GM06990 (cell line): ENCODE results near the gene FUBP1.

ENCODE experiments used
- DNase-seq: peaks from one replicate; pipeline ENCODE4 v3.0.0-alpha.2; 2011; ENCODE audit not compliant: insufficient read length; ENCODE audit errors: extremely low read depth
- H3K27me3 ChIP-seq: replicated peaks from 2 replicates; pipeline ENCODE4 v1.6.0; 2011; ENCODE audit warnings: low read length; ENCODE audit not compliant: control insufficient read depth, insufficient read depth
- H3K36me3 ChIP-seq: 2 replicates; pipeline ENCODE4 v1.5.1; 2011; ENCODE audit warnings: low read length; ENCODE audit not compliant: control insufficient read depth, insufficient read depth
- H3K4me3 ChIP-seq: replicated peaks from 2 replicates; pipeline ENCODE4 v1.5.1; 2011; ENCODE audit warnings: low read depth, mild to moderate bottlenecking, control low read depth, low read length
- TF ChIP-seq, protein P1 (sequence below): IDR thresholded peaks from 2 replicates; pipeline ENCODE4 v1.5.1; 2011; ENCODE audit warnings: low read length, control low read depth, mild to moderate bottlenecking, inconsistent platforms; ENCODE audit not compliant: insufficient read depth, poor library complexity, severe bottlenecking

FUBP1 gene

DNA sequence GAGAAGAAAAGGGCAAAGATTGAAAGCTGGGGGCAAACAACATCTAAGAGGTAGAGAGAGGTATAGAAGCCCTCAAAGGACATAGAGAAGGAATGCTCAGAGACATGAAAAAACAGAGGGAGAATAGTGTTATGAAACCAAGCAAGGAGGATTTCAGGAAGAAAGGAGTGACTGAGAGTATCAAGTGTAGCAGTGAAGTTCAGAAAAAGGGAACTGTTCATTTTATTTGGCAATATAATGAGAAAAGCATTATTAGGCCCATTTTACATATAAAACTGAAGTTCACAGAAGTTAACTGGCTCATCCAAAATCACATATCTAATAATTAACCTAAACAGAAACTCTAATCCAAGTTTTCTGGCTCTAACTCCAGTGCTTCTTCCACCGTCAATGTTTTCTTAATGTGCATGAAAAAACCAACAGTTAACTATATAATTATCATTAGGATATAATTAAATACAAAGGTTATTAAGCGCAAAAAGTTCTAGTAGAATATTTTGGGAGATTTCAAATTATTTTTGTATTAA, 72.8 kb downstream of the FUBP1 start:
- no peaks in the 10 kb centered on the region for H3K27me3 ChIP-seq
- TF ChIP-seq, protein P1, sequence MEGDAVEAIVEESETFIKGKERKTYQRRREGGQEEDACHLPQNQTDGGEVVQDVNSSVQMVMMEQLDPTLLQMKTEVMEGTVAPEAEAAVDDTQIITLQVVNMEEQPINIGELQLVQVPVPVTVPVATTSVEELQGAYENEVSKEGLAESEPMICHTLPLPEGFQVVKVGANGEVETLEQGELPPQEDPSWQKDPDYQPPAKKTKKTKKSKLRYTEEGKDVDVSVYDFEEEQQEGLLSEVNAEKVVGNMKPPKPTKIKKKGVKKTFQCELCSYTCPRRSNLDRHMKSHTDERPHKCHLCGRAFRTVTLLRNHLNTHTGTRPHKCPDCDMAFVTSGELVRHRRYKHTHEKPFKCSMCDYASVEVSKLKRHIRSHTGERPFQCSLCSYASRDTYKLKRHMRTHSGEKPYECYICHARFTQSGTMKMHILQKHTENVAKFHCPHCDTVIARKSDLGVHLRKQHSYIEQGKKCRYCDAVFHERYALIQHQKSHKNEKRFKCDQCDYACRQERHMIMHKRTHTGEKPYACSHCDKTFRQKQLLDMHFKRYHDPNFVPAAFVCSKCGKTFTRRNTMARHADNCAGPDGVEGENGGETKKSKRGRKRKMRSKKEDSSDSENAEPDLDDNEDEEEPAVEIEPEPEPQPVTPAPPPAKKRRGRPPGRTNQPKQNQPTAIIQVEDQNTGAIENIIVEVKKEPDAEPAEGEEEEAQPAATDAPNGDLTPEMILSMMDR = no peak
- H3K36me3 ChIP-seq = no peaks in the 10 kb centered on the region
- no peak for DNase-seq
- H3K4me3 ChIP-seq = no peak overlapping the region

DNA sequence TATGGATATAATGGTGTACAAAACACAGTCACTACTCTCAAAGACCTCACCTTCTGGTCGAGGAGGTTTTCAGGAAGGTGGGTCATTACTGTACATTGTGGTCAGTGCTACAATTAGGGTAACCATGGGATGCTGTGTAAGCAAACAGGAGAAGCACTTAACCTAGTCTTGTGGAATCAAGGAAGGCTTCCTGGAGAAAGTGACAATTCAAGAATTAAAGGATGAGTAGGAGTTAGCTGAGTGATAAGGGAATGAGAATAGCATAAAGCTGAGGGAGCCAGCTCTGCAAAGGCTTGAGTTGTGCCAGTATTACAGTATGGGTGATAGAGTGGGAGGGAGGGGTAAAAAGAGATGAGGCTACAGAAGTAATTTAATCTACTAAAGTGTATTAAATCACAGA, 73.3 kb downstream of the FUBP1 start:
- Histone ChIP-seq H3K36me3 (no peaks in the 10 kb centered on the region), H3K4me3 (no peak overlapping the region), H3K27me3 (no peaks in the 10 kb centered on the region)
- DNase-seq = no peak
- TF ChIP-seq, protein P1 = no peak

DNA sequence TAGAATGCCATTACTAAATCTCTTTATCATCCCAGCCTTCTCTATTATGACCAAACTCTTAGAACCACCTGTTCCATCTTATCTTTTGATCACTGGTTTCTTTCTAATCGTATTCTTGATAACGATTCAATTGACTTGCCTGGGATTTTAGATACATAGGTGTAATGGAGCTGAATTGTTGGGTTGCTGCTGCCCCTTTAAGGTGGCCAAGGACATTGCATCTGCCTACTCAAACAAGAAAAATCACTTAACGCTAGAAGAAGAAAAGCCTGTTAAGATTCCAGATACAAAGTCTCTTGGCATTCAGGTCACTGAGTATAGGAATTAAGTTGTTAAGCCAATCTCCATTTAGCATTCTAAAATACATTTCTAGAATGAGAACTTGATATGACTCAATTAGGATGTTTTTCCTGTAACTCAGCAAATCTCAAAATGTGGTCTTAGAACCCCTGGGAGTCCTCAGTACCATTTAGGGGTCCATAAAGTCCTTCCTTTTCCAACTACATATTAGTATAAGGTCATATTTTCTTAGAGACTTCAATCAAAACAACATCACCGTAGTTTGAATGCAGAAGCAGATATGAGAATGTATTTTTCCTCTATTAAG, 78.1 kb downstream of the FUBP1 start:
- TF ChIP-seq, protein P1 = peak; percentile 66
- Histone ChIP-seq H3K4me3 (no peak overlapping the region), H3K36me3 (no peaks in the 10 kb centered on the region), H3K27me3 (no peaks in the 10 kb centered on the region)
- DNase-seq = peak; percentile 6

DNA sequence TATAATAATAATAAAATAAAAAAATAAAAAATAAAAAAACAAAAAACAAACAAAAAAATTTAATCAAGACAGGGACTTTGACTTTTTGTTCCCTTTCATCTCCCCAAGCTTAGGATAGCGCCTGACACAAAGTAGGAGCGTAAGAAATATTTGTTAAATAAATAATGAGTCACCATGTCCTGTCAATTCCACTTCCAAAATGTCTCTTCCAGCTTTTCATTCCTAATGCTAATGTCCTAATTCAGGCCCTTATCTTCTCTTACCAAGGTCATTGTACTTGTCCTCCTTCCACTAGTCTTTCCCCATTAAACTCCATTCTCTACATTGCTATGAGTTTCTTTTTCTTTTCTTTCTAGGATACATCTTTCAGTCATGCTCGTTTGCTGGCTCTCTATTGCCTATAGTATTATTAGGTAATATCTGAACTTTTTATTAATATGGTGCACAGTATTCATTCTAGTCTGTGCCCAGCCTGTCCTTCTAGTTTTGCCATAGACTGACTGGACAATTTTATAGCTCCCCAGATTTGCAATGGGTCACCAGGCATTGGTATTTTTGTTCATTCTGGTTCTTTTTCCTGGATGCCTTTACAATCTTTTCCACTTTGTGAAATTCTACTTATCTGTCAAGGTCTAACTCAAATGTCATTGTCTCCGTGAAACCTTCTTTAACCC, 79.1 kb downstream of the FUBP1 start:
- no peaks in the 10 kb centered on the region for H3K27me3 ChIP-seq
- TF ChIP-seq, protein P1 = no peak
- H3K4me3 ChIP-seq = no peak overlapping the region
- H3K36me3 ChIP-seq = no peaks in the 10 kb centered on the region
- no peak for DNase-seq
